ENCODE results near the gene CAPZB. TPM values are rescaled to one million over a fixed set of nuclear protein-coding genes. Genes with fewer than 3 reads are reported as not detected.

The CAPZB gene
- total RNA-seq, 2 experiments from 2014 or later: 335 to 340 TPM

DNA sequence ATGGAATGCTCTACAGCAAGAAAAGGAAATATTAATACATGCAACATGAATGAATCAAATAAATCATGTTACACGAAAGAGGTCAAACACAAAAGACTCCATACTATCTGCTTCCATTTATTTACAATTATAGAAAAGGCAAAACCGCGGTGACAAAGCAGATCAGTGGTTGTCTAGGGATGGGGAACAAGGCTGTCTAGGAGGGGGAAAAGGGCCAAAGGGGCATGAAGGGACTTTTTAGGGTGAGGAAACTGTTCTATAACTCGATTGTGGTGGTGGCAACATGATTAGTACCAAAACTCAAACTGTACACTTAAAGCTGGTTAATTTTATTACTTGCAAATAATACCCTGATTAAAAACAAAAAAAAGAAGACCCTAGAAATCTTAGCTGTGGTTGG lies 20.6 kb downstream of the CAPZB start:
- H3K36me3 Mint-ChIP-seq (ENCODE audit: low read depth): peaks cover 33% of the 10 kb centered on the region
- ATAC-seq (no peak), DNase-seq (no peak)
- peaks cover 90% of the 10 kb centered on the region for H3K4me1 Mint-ChIP-seq (ENCODE audit: low read depth)
- H3K4me3 Mint-ChIP-seq: no peak overlapping the region
- intact Hi-C loops (cut with micrococcal nuclease): no loop called here
- CTCF ChIA-PET: interaction anchor here (0.8 to 1.4 kb wide), 8 partner anchors 10 to 66 kb away, joined by 3 to 5 read pairs (median 3); no protein-coding TSS in a partner anchor
- no peaks in the 10 kb centered on the region for H3K9me3 Mint-ChIP-seq
- POLR2A ChIA-PET: interaction anchor here (15.0 kb wide), 1 partner anchor 17 kb away, joined by 213 read pairs; the partner anchor contains the start of gene CAPZB
- H3K27ac Mint-ChIP-seq: peak overlapping the region; percentile 80
- TF ChIP-seq, protein P1, sequence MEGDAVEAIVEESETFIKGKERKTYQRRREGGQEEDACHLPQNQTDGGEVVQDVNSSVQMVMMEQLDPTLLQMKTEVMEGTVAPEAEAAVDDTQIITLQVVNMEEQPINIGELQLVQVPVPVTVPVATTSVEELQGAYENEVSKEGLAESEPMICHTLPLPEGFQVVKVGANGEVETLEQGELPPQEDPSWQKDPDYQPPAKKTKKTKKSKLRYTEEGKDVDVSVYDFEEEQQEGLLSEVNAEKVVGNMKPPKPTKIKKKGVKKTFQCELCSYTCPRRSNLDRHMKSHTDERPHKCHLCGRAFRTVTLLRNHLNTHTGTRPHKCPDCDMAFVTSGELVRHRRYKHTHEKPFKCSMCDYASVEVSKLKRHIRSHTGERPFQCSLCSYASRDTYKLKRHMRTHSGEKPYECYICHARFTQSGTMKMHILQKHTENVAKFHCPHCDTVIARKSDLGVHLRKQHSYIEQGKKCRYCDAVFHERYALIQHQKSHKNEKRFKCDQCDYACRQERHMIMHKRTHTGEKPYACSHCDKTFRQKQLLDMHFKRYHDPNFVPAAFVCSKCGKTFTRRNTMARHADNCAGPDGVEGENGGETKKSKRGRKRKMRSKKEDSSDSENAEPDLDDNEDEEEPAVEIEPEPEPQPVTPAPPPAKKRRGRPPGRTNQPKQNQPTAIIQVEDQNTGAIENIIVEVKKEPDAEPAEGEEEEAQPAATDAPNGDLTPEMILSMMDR (IDR thresholded peaks at IDR 0.05): no peak
- no peaks in the 10 kb centered on the region for H3K27me3 Mint-ChIP-seq

DNA sequence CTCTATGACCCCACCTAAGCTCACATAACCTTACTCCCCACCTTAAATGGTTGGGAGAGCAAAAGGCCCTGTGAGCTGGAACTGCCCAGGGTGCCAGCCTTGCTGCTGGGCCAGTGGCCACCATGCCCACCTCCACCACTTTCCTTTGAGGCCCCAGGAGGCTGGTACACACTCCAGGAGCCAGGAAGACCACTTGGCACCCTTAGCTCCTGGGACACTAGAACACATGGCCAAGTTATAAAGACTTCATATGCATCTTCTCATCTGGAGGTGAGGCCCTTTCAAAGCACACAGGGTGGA lies 21.9 kb downstream of the CAPZB start:
- ATAC-seq: no peak
- no peak for DNase-seq
- TF ChIP-seq, protein P1 (IDR thresholded peaks at IDR 0.05): no peak
- Mint-ChIP-seq H3K27me3 (no peaks in the 10 kb centered on the region), H3K36me3 (ENCODE audit: low read depth) (peaks cover 35% of the 10 kb centered on the region), H3K4me1 (ENCODE audit: low read depth) (peaks cover 90% of the 10 kb centered on the region), H3K27ac (peak overlapping the region; percentile 80), H3K4me3 (peak overlapping the region; percentile 46), H3K9me3 (no peaks in the 10 kb centered on the region)
- ChIA-PET CTCF (interaction anchor here (1.2 kb wide), 1 partner anchor 12 kb away, joined by 3 read pairs; no protein-coding TSS in a partner anchor), POLR2A (interaction anchor here (0.7 to 15.0 kb wide), 3 partner anchors 15 to 26 kb away, joined by 3 to 213 read pairs (median 4); partner anchors contain the start of gene CAPZB)
- intact Hi-C loops (cut with micrococcal nuclease): no loop called here

DNA sequence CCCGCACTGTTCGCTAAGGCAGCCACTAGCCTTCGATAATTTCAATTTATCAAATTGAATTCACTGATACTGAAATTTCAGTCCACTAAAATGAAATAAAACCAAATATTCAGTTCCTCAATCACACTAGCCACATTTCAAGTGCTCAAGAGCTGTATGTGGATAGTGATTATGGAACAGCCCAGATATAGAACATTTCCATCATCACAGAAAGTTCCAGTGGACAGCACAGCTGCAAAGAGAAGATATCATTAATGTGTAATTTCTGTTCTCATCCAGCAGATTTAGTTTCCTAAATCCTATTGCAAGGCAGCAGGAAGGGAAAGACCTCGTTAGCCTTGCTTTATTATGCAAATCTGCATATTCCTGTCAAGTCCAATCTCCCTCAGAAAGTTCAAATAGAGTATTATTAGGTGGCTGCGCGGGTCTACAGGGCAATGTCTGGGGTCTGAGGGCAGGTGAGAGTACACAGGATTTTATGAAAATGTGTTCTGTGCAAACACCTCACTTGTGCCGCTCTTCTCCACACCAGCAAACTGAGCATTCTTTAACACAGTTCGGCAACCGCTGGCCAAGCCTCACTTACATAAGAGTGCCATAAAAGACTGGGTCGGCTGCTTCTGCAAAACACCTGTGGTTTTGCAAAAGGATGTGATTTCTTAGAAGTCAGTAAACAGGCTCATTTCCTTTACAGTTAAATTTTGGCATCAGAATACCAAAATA lies 22.4 kb downstream of the CAPZB start:
- Mint-ChIP-seq H3K36me3 (ENCODE audit: low read depth) (peaks cover 35% of the 10 kb centered on the region), H3K4me3 (peak overlapping the region; percentile 46), H3K9me3 (no peaks in the 10 kb centered on the region), H3K4me1 (ENCODE audit: low read depth) (peaks cover 87% of the 10 kb centered on the region), H3K27ac (peak overlapping the region; percentile 80), H3K27me3 (no peaks in the 10 kb centered on the region)
- intact Hi-C loops (cut with micrococcal nuclease): no loop called here
- ATAC-seq: peak; percentile 41
- ChIA-PET CTCF (interaction anchor here (1.2 kb wide), 1 partner anchor 11 kb away, joined by 3 read pairs; no protein-coding TSS in a partner anchor), POLR2A (interaction anchor here (0.7 to 15.0 kb wide), 4 partner anchors 9 to 25 kb away, joined by 3 to 213 read pairs (median 4); partner anchors contain the start of gene CAPZB)
- TF ChIP-seq, protein P1 (IDR thresholded peaks at IDR 0.05): no peak
- DNase-seq: peak; percentile 81

DNA sequence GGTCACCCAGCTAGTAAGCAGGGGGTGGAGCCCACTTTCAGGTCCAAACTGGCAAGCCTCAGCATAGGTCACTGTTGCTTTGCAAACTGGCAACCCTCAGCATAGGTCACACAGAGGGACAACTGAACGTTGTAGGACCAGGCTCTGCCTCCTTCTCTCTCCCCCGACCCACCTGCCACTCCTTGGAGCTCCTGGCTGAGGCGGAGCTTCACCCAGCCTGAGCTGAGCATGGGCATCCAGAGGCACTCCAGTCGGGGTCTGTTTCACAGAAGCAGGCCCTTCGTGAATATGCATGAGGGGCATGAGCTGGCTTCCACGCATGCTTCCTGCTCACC lies 24.2 kb downstream of the CAPZB start:
- H3K4me3 Mint-ChIP-seq: no peak overlapping the region
- intact Hi-C loops (cut with micrococcal nuclease): no loop called here
- peaks cover 88% of the 10 kb centered on the region for H3K4me1 Mint-ChIP-seq (ENCODE audit: low read depth)
- CTCF ChIA-PET: interaction anchor here (0.8 to 1.6 kb wide), 7 partner anchors 14 to 201 kb away, joined by 3 to 6 read pairs (median 3); no protein-coding TSS in a partner anchor
- peaks cover 36% of the 10 kb centered on the region for H3K36me3 Mint-ChIP-seq (ENCODE audit: low read depth)
- no peaks in the 10 kb centered on the region for H3K9me3 Mint-ChIP-seq
- H3K27ac Mint-ChIP-seq: peak overlapping the region; percentile 91
- ATAC-seq (no peak), DNase-seq (no peak)
- POLR2A ChIA-PET: interaction anchor here (1.0 to 15.0 kb wide), 4 partner anchors 8 to 21 kb away, joined by 4 to 213 read pairs (median 6); partner anchors contain the start of gene CAPZB
- H3K27me3 Mint-ChIP-seq: no peaks in the 10 kb centered on the region
- TF ChIP-seq, protein P1 (IDR thresholded peaks at IDR 0.05): no peak

All from activated CD8-positive, alpha-beta T cell treated with anti-CD3 and anti-CD28 coated beads for 36 hours (primary cell).